ENCODE data around the gene SHBG. TPM values are rescaled to one million over a fixed set of nuclear protein-coding genes. Genes with fewer than 3 reads are reported as not detected.

Gene SHBG
- total RNA-seq, 1 experiment from 2014 or later, result 1.2 TPM

GRCh38 chr17:7651097-7651664, 21.2 kb downstream of the SHBG start:
- ChIA-PET CTCF (interaction anchor here (0.6 to 1.3 kb wide), 6 partner anchors 9 to 370 kb away, joined by 3 to 10 read pairs (median 7); partner anchors contain the start of genes FXR2, NAA38 and TP53), POLR2A (interaction anchor here (0.6 to 2.7 kb wide), 8 partner anchors 8 to 407 kb away, joined by 3 to 24 read pairs (median 4); partner anchors contain the start of genes EFNB3, MPDU1, TP53 and WRAP53)
- peaks cover 9% of the 10 kb centered on the region for H3K27me3 Mint-ChIP-seq (ENCODE audit: insufficient read depth, unreplicated experiment)
- DNase-seq, result no peak
- no TSS peak for BruUV-seq (replicated peaks)
- no peak for TF ChIP-seq CTCF (IDR thresholded peaks at IDR 0.05; ENCODE audit: insufficient read depth in 1 of 2, low read depth in 1 of 2, low read length in 1 of 2, severe bottlenecking in 1 of 2, unreplicated experiment in 1 of 2)
- H3K36me3 ChIP-seq (ENCODE audit: control insufficient read depth, insufficient read depth, low read length), result no peaks in the 10 kb centered on the region
- H3K27me3 ChIP-seq (replicated peaks; ENCODE audit: control insufficient read depth, insufficient read depth, low read length), result no peaks in the 10 kb centered on the region
- H3K4me1 ChIP-seq, result no peaks in the 10 kb centered on the region
- intact Hi-C loops (cut with micrococcal nuclease; ENCODE audit: unreplicated experiment), result no loop called here
- H3K36me3 Mint-ChIP-seq (ENCODE audit: insufficient read depth, unreplicated experiment), result no peaks in the 10 kb centered on the region
- H3K27ac Mint-ChIP-seq (ENCODE audit: unreplicated experiment), result no peak overlapping the region
- no peaks in the 10 kb centered on the region for H3K9me3 ChIP-seq
- H3K9me3 Mint-ChIP-seq (ENCODE audit: unreplicated experiment), result no peaks in the 10 kb centered on the region
- H3K4me3 Mint-ChIP-seq (ENCODE audit: unreplicated experiment), result peak overlapping the region; percentile 80
- peak overlapping the region; percentile 35 for H3K4me3 ChIP-seq (ENCODE audit: low read depth, low read length)
- peaks cover 10% of the 10 kb centered on the region for H3K4me1 Mint-ChIP-seq (ENCODE audit: low read depth, unreplicated experiment)

GRCh38 chr17:7651665-7652387, 21.9 kb downstream of the SHBG start:
- H3K4me3 ChIP-seq (ENCODE audit: low read depth, low read length), result peak overlapping the region; percentile 35
- no peaks in the 10 kb centered on the region for H3K36me3 ChIP-seq (ENCODE audit: control insufficient read depth, insufficient read depth, low read length)
- no peak overlapping the region for H3K27ac Mint-ChIP-seq (ENCODE audit: unreplicated experiment)
- ChIA-PET POLR2A (interaction anchor here (0.6 to 2.7 kb wide), 6 partner anchors 20 to 406 kb away, joined by 3 to 24 read pairs (median 4); partner anchors contain the start of genes EFNB3, TP53 and WRAP53), CTCF (interaction anchor here (0.6 to 1.3 kb wide), 2 partner anchors 8 to 37 kb away, joined by 6 to 8 read pairs; partner anchors contain the start of gene FXR2)
- intact Hi-C loops (cut with micrococcal nuclease; ENCODE audit: unreplicated experiment), result no loop called here
- no peaks in the 10 kb centered on the region for H3K36me3 Mint-ChIP-seq (ENCODE audit: insufficient read depth, unreplicated experiment)
- H3K27me3 Mint-ChIP-seq (ENCODE audit: insufficient read depth, unreplicated experiment), result peaks cover 9% of the 10 kb centered on the region
- H3K4me3 Mint-ChIP-seq (ENCODE audit: unreplicated experiment), result peak overlapping the region; percentile 80
- TF ChIP-seq CTCF (IDR thresholded peaks at IDR 0.05; ENCODE audit: insufficient read depth in 1 of 2, low read depth in 1 of 2, low read length in 1 of 2, severe bottlenecking in 1 of 2, unreplicated experiment in 1 of 2), result no peak
- no peaks in the 10 kb centered on the region for H3K27me3 ChIP-seq (replicated peaks; ENCODE audit: control insufficient read depth, insufficient read depth, low read length)
- no peaks in the 10 kb centered on the region for H3K9me3 Mint-ChIP-seq (ENCODE audit: unreplicated experiment)
- H3K9me3 ChIP-seq, result no peaks in the 10 kb centered on the region
- no peaks in the 10 kb centered on the region for H3K4me1 ChIP-seq
- no peak for DNase-seq
- peaks cover 10% of the 10 kb centered on the region for H3K4me1 Mint-ChIP-seq (ENCODE audit: low read depth, unreplicated experiment)
- no TSS peak for BruUV-seq (replicated peaks)

GRCh38 chr17:7652388-7653356, 22.7 kb downstream of the SHBG start:
- Histone ChIP-seq H3K36me3 (ENCODE audit: control insufficient read depth, insufficient read depth, low read length) (no peaks in the 10 kb centered on the region), H3K9me3 (no peaks in the 10 kb centered on the region), H3K4me3 (ENCODE audit: low read depth, low read length) (no peak overlapping the region), H3K27me3 (replicated peaks; ENCODE audit: control insufficient read depth, insufficient read depth, low read length) (no peaks in the 10 kb centered on the region), H3K4me1 (no peaks in the 10 kb centered on the region)
- no TSS peak for BruUV-seq (replicated peaks)
- peaks cover 10% of the 10 kb centered on the region for H3K4me1 Mint-ChIP-seq (ENCODE audit: low read depth, unreplicated experiment)
- ChIA-PET CTCF (no interaction called here), POLR2A (no interaction called here)
- peaks cover 9% of the 10 kb centered on the region for H3K27me3 Mint-ChIP-seq (ENCODE audit: insufficient read depth, unreplicated experiment)
- H3K27ac Mint-ChIP-seq (ENCODE audit: unreplicated experiment), result no peak overlapping the region
- H3K36me3 Mint-ChIP-seq (ENCODE audit: insufficient read depth, unreplicated experiment), result no peaks in the 10 kb centered on the region
- intact Hi-C loops (cut with micrococcal nuclease; ENCODE audit: unreplicated experiment), result no loop called here
- peak overlapping the region; percentile 17 for H3K4me3 Mint-ChIP-seq (ENCODE audit: unreplicated experiment)
- no peak for TF ChIP-seq CTCF (IDR thresholded peaks at IDR 0.05; ENCODE audit: insufficient read depth in 1 of 2, low read depth in 1 of 2, low read length in 1 of 2, severe bottlenecking in 1 of 2, unreplicated experiment in 1 of 2)
- H3K9me3 Mint-ChIP-seq (ENCODE audit: unreplicated experiment), result no peaks in the 10 kb centered on the region
- DNase-seq, result no peak

All from Caco-2 (cell line).